Measurements from ENCODE around the gene MROH7. TPM values are rescaled to one million over a fixed set of nuclear protein-coding genes. Genes with fewer than 3 reads are reported as not detected.

Gene MROH7
- total and polyA plus RNA-seq, 2 of the 13 experiments (the other 11 are each of a cell fraction or from before 2014, with no cell fraction given), result 0.09 TPM

- ChIA-PET CTCF (ENCODE audit: low intra/inter-chr PET ratio, low total read pairs) (no interaction called here), POLR2A (no interaction called here)
- H2AFZ ChIP-seq (ENCODE audit: low read length), result no peak overlapping the region
- no peak for DNase-seq (ENCODE audit: low spot score)
- intact Hi-C loops (cut with micrococcal nuclease; ENCODE audit: unreplicated experiment), result loop anchor here (5.0 kb wide), 1 partner anchor 42 kb away; no protein-coding TSS in a partner anchor
- no peak overlapping the region for H3K4me2 ChIP-seq (ENCODE audit: low read depth, low read length)
- no peaks in the 10 kb centered on the region for H3K36me3 ChIP-seq (replicated peaks in 1 of 2; ENCODE audit: control insufficient read depth in 1 of 2, insufficient read depth in 2 of 2, low read length in 2 of 2)
- TF ChIP-seq PITX1 (CRISPR knock-in tag; IDR thresholded peaks at IDR 0.05), result no peak
- TF ChIP-seq MAX (IDR thresholded peaks at IDR 0.05), result no peak
- no peak for TF ChIP-seq CBFB (CRISPR knock-in tag; IDR thresholded peaks at IDR 0.05)
- no peak for TF ChIP-seq AFF4 (CRISPR knock-in tag; IDR thresholded peaks at IDR 0.05)
- no peak for TF ChIP-seq ERF (CRISPR knock-in tag; IDR thresholded peaks at IDR 0.05)
- no peak overlapping the region for H3K27ac ChIP-seq (ENCODE audit: extremely low read length, insufficient read depth, low read length)
- in situ Hi-C loops (cut with HindIII; ENCODE audit: extremely low pct_ligation_motif_present, low pct_unique_long_range_greater_than_20kb), result no loop called here
- no peak for FAIRE-seq
- H3K27me3 ChIP-seq (ENCODE audit: control insufficient read depth in 1 of 2, insufficient read depth in 2 of 2, low read length in 2 of 2), result no peaks in the 10 kb centered on the region; a peak in 1 of 5 replicates
- H3K9me3 ChIP-seq (ENCODE audit: low read length), result no peaks in the 10 kb centered on the region
- no peaks in the 10 kb centered on the region for H3K79me2 ChIP-seq (ENCODE audit: insufficient read depth, low read length)
- BruUV-seq (replicated peaks), result no TSS peak
- H3K4me1 ChIP-seq (ENCODE audit: insufficient read depth, low read length), result peaks cover 24% of the 10 kb centered on the region
- no peak overlapping the region for H3K9ac ChIP-seq (ENCODE audit: insufficient read depth, low read depth, low read length)
- H4K20me1 ChIP-seq (ENCODE audit: insufficient read depth, low read length), result no peaks in the 10 kb centered on the region
- no peak overlapping the region for H3K4me3 ChIP-seq (replicated peaks in 1 of 3; ENCODE audit: insufficient read depth in 1 of 3, low read depth in 2 of 3, low read length in 3 of 3)
- ATAC-seq, result no peak
- 92% methylated on average over 4 of the region's 8 CpGs for WGBS (ENCODE audit: low lambda C conversion rate)
Measured at GRCh38 chr1:54619749-54620148, 21.8 kb upstream of the MROH7 start.

Data from HepG2 (cell line).